ENCODE results near the gene FGB. TPM values are rescaled to one million over a fixed set of nuclear protein-coding genes. Genes with fewer than 3 reads are reported as not detected.

The FGB gene
- not detected in 2 replicates for total RNA-seq

DNA sequence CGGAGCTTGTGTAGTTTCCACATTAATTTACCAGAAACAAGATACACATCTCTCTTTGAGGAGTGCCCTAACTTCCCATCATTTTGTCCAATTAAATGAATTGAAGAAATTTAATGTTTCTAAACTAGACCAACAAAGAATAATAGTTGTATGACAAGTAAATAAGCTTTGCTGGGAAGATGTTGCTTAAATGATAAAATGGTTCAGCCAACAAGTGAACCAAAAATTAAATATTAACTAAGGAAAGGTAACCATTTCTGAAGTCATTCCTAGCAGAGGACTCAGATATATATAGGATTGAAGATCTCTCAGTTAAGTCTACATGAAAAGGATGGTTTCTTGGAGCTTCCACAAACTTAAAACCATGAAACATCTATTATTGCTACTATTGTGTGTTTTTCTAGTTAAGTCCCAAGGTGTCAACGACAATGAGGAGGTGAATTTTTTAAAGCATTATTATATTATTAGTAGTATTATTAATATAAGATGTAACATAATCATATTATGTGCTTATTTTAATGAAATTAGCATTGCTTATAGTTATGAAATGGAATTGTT, at the start of gene FGB:
TSS of gene FGB (plus strand) at position 315 of the 558 bp plus-strand sequence. CDS start at position 323, 8 bp downstream.

DNA sequence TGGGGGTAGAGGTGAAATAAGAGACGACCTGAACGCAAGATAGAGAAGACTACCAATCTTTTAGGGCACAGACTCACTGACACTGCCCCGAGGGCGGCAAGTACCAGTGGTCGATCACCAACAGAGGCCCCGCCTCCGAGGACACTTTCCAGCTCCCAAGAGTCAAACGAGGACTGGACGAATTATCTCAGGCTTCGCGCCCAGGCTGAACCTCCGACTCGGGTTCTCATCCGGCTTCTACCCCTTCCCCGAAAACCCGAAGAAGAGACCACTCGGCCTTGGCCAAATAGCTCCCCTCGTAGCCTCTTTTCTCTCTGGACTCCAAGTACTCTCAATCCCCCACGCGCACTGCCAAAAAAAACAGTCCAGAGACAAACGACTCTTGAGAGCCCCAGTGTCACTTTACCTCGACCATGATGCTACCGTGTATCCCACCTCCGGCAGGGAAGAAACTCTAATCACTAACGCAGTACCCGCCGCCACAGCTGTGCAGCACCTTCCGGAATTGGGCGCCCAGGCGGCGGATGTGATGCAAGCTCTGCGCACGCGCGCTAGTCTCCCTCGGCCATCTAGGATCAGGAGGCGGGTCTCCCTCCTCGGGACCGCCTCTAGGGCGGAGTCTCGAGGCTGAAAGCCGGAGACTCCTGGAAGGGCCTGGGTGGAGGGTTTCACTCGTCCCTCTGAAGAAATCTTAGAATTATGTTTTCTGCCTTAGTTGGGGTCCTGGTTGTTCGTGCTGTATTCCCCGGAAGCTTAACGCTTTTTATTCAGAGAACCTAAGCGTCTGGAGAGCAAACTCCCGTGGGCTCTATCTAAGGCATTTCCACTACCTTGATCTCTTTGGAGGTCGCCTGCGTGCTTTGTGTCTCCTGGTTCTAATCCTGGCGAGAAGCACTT, 12.7 kb upstream of the FGB start, which contains the start of gene PLRG1:
TSS of gene PLRG1 (minus strand) at position 507 of the 897 bp plus-strand sequence. CDS start at position 415, 92 bp downstream.

DNA sequence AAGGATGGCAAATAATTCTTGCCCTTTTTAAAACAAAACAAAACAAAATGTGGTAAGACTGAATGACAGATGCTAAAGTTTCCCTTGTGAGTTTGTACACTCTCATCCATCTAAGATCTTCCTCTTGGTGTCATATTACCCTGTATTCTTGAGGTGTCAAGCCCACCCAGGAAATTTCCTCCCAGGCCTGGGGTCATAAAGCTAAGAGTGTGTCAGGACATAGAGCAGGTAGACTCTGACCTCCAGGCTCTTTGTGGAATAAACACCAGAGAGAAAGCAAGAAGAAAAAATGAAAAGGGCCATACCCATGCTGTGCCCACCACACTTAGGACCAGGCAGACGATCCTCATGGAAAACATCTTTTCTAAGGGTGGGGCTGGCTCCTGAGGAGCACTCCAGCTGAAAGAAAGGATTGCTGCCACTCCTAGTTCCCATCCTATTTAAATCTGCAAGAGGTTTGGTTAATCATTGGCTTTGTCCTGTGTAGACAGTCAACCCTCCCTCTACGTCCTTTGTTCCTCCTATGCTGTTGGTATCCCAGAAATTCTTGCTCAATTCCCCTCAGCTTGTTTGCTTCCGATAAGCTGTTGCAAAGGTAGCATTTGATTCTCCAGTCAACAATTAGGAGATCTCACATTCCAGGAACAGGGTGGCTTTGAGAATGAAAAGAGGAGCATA, 27.7 kb downstream of the FGB start, which contains the start of gene FGA:
TSS of gene FGA (minus strand) at position 414 of the 678 bp plus-strand sequence. CDS start at position 359, 55 bp downstream.

DNA sequence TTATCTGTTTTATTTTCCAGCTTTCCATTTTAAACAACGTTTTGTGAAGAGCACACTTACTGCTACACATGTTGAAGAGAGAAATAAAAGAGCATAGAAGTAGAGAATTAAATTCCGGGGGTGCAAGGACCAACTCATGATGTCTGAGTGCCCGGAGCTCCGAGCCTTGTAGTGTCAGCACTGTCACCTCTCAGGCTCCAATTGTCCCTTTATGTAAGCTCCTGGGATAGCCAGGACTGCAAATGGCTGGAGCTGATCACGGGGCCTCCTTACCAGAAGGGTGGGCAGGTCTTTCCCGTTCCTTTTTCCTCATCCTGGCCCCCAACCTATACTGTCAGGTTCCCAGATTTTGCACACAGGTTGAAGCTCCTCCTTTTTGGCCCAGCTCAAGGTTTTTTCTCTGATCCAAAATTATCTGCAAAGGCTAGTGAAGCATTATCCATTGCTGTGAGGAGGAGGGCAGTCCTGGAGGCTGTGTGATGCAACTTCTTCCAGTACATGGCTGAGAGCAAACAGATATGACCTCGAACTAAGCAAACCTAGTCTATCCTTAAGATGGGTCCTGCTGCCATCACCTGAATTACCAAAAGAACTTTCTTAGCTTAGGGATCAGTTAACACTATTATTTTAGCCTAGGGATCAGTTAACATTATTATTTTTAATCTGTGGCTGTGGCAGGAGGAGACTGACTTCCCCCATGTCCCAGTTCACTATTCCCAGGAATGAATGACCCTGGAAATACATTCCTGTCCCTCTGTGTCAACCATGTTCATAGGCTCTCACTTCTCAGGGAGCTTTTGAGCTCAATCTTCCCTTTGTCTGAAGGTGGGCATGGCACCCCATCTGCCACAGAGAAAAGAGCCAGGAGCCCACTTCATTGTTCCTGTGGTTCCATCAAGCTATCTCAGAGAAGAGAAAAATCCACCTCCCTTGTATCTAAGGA, 49.9 kb downstream of the FGB start, which contains the start of gene FGG:
TSS of gene FGG (minus strand) at position 185 of the 943 bp plus-strand sequence. CDS start at position 138, 47 bp downstream.

Other genes starting within 250 kb of the FGB start
- gene DCHS2, start 71.2 kb upstream of the FGB start, total RNA-seq, result under 0.01 TPM in 1 of 2 replicates, not detected in the other
- 39.2 and 49.8 TPM in 2 replicates for gene PLRG1, start 12.6 kb upstream of the FGB start, total RNA-seq
- gene FGA, start 27.7 kb downstream of the FGB start, total RNA-seq, result not detected in 2 replicates
- gene FGG, start 49.6 kb downstream of the FGB start, total RNA-seq, result not detected in 2 replicates
- gene LRAT, start 181.0 kb downstream of the FGB start, total RNA-seq, result under 0.01 and 0.34 TPM in 2 replicates
- gene RBM46, start 218.3 kb downstream of the FGB start, total RNA-seq, result not detected in 2 replicates

Measured in bronchus fibroblast of lung (primary cell).